H1 (cell line): Measurements from ENCODE around the gene TRAPPC12. TPM values are rescaled to one million over a fixed set of nuclear protein-coding genes. Genes with fewer than 3 reads are reported as not detected.

ENCODE experiments used
- CTCF ChIA-PET: fragments of 300-600 bp; sonication (Branson Sonifier 250); formaldehyde crosslinking; loops from one replicate; lab custom pipeline; 2021; ENCODE audit not compliant: partially characterized antibody; lab: Charles Lee
- POLR2A ChIA-PET: fragments of 300-600 bp; sonication (Branson Sonifier 250); formaldehyde crosslinking; loops from one replicate; lab custom pipeline; 2021; ENCODE audit warnings: inconsistent platforms; ENCODE audit not compliant: partially characterized antibody; lab: Charles Lee
- DNase-seq, 2 experiments: peaks; one replicate each; pipeline versions ENCODE4 v3.0.0 to v3.0.0-alpha.2; 2010 to 2022; ENCODE audit warnings: low spot score in 2 of 2, low read depth in 1 of 2, mixed read lengths in 1 of 2
- FAIRE-seq: peaks from 2 replicates; lab custom pipeline; 2011; peaks lifted over from hg19 to GRCh38; lab: Jason Lieb, UNC
- H2AFZ ChIP-seq: 2 replicates; pipeline ENCODE4 v1.8.1; 2012; ENCODE audit warnings: low read length, inconsistent platforms
- H2AK5ac ChIP-seq: 2 replicates; pipeline ENCODE4 v1.6.1; 2013; ENCODE audit warnings: low read depth, low read length
- H2BK120ac ChIP-seq: replicated peaks from 2 replicates; pipeline ENCODE3; 2013; ENCODE audit warnings: low read depth, low read length, inconsistent platforms
- H2BK12ac ChIP-seq: 2 replicates; pipeline ENCODE4 v1.6.1; 2013; ENCODE audit warnings: low read depth, low read length
- H2BK15ac ChIP-seq: 2 replicates; pipeline ENCODE4 v1.6.1; 2013; ENCODE audit warnings: low read length
- H2BK20ac ChIP-seq: 2 replicates; pipeline ENCODE4 v1.6.1; 2013; ENCODE audit warnings: low read length
- H2BK5ac ChIP-seq: 2 replicates; pipeline ENCODE4 v1.6.1; 2013; ENCODE audit warnings: low read depth, low read length
- H3K14ac ChIP-seq: 2 replicates; pipeline ENCODE4 v1.6.1; 2013; ENCODE audit warnings: inconsistent platforms; ENCODE audit not compliant: insufficient read length
- H3K18ac ChIP-seq: 2 replicates; pipeline ENCODE4 v1.6.1; 2013; ENCODE audit warnings: low read length; ENCODE audit errors: extremely low read depth
- H3K23ac ChIP-seq: 2 replicates; pipeline ENCODE4 v1.6.1; 2013; ENCODE audit warnings: inconsistent platforms; ENCODE audit not compliant: insufficient read length
- H3K23me2 ChIP-seq: 2 replicates; pipeline ENCODE4 v1.6.1; 2013; ENCODE audit warnings: low read depth, low read length
- H3K27ac ChIP-seq: 2 replicates; pipeline ENCODE4 v1.6.1; 2011; ENCODE audit warnings: low read depth, low read length, inconsistent platforms
- H3K27me3 ChIP-seq, 4 experiments: replicated peaks in 1 of 4; 1 replicate in 1 of 4; 2 replicates in 3 of 4; pipeline versions ENCODE4 v1.6.1 to v1.8.1; 2011 to 2013; ENCODE audit warnings: low read length in 3 of 4, mild to moderate bottlenecking in 3 of 4, inconsistent platforms in 2 of 4, mixed read lengths in 2 of 4, moderate library complexity in 1 of 4; ENCODE audit not compliant: control insufficient read depth in 3 of 4, insufficient read depth in 3 of 4; ENCODE audit errors: extremely low read depth in 1 of 4
- H3K36me3 ChIP-seq, 4 experiments: 2 replicates each; pipeline versions ENCODE4 v1.6.1 to v1.8.1; 2011 to 2013; ENCODE audit warnings: mild to moderate bottlenecking in 4 of 4, low read length in 3 of 4, moderate library complexity in 2 of 4, control low read depth in 1 of 4, inconsistent platforms in 1 of 4; ENCODE audit not compliant: insufficient read depth in 4 of 4, control insufficient read depth in 2 of 4
- H3K4ac ChIP-seq: replicated peaks from 2 replicates; pipeline ENCODE3; 2013; ENCODE audit warnings: low read length, low read depth, mixed read lengths, inconsistent platforms; ENCODE audit not compliant: insufficient read length
- H3K4me1 ChIP-seq, 4 experiments: replicated peaks in 1 of 4; 1 replicate in 1 of 4; 2 replicates in 3 of 4; pipeline versions ENCODE4 v1.6.1 to v1.8.1; 2011 to 2013; ENCODE audit warnings: low read length in 3 of 4, inconsistent platforms in 2 of 4, mixed read lengths in 1 of 4; ENCODE audit not compliant: insufficient read depth in 4 of 4, control insufficient read depth in 3 of 4
- H3K4me2 ChIP-seq, 2 experiments: 2 replicates each; pipeline versions ENCODE4 v1.6.1 to v1.8.1; 2011 to 2013; ENCODE audit warnings: low read depth in 2 of 2, low read length in 2 of 2, control low read depth in 1 of 2, inconsistent platforms in 1 of 2, mild to moderate bottlenecking in 1 of 2; ENCODE audit not compliant: insufficient read depth in 1 of 2
- H3K4me3 ChIP-seq, 4 experiments: fragments of 200-600, 300-600 bp in 1 of 4; sonication (generic), shearing (Covaris generic), sonication (Bioruptor Twin) in 1 of 4; 2 replicates each; pipeline versions ENCODE4 v1.5.1 to v1.8.1; 2011 to 2016; ENCODE audit warnings: low read length in 4 of 4, low read depth in 3 of 4, control low read depth in 2 of 4, inconsistent platforms in 2 of 4, mild to moderate bottlenecking in 2 of 4, mixed read lengths in 1 of 4, moderate library complexity in 1 of 4; ENCODE audit not compliant: insufficient read depth in 2 of 4; ENCODE audit errors: extremely low read depth in 1 of 4
- H3K56ac ChIP-seq: replicated peaks from 2 replicates; pipeline ENCODE3; 2013; ENCODE audit warnings: low read depth, mild to moderate bottlenecking, mixed read lengths, low read length, inconsistent platforms; ENCODE audit not compliant: insufficient read length
- H3K79me1 ChIP-seq: 2 replicates; pipeline ENCODE4 v1.6.1; 2013; ENCODE audit warnings: low read depth, low read length, control low read depth
- H3K79me2 ChIP-seq, 2 experiments: 2 replicates each; pipeline versions ENCODE4 v1.6.1 to v1.8.1; 2012 to 2013; ENCODE audit warnings: low read length in 2 of 2, mild to moderate bottlenecking in 2 of 2, inconsistent platforms in 1 of 2; ENCODE audit not compliant: insufficient read depth in 2 of 2, control insufficient read depth in 1 of 2
- H3K9ac ChIP-seq, 4 experiments: replicated peaks in 1 of 4; 1 replicate in 1 of 4; 2 replicates in 3 of 4; pipeline versions ENCODE4 v1.6.1 to v1.8.1; 2011 to 2013; ENCODE audit warnings: low read depth in 3 of 4, low read length in 3 of 4, control low read depth in 2 of 4, mild to moderate bottlenecking in 2 of 4, moderate library complexity in 2 of 4, inconsistent platforms in 1 of 4; ENCODE audit errors: extremely low read depth in 1 of 4
- H3K9me3 ChIP-seq, 2 experiments: 2 replicates each; pipeline versions ENCODE4 v1.6.1 to v1.8.1; 2012 to 2013; ENCODE audit warnings: mild to moderate bottlenecking in 2 of 2, moderate library complexity in 2 of 2, control low read depth in 1 of 2, inconsistent platforms in 1 of 2, low read depth in 1 of 2, low read length in 1 of 2, mixed read lengths in 1 of 2; ENCODE audit not compliant: insufficient read depth in 2 of 2
- H4K20me1 ChIP-seq, 2 experiments: replicated peaks in 1 of 2; 2 replicates each; pipeline versions ENCODE3 to v1.8.1; 2011 to 2013; ENCODE audit warnings: inconsistent platforms in 2 of 2, low read length in 2 of 2, mild to moderate bottlenecking in 1 of 2; ENCODE audit not compliant: insufficient read depth in 2 of 2, control insufficient read depth in 1 of 2
- H4K5ac ChIP-seq: 2 replicates; pipeline ENCODE4 v1.6.1; 2013; ENCODE audit warnings: low read length, low read depth, mixed read lengths, inconsistent platforms; ENCODE audit not compliant: insufficient read length
- H4K8ac ChIP-seq: 2 replicates; pipeline ENCODE4 v1.8.0; 2013; ENCODE audit warnings: mild to moderate bottlenecking, moderate library complexity, low read length, inconsistent platforms; ENCODE audit not compliant: insufficient read depth; ENCODE audit errors: extremely low read depth
- H4K91ac ChIP-seq: replicated peaks from 2 replicates; pipeline ENCODE3; 2013; ENCODE audit warnings: low read length, mixed read lengths, inconsistent platforms; ENCODE audit not compliant: insufficient read length
- BACH1 ChIP-seq: IDR thresholded peaks from 2 replicates; pipeline ENCODE4 v1.6.1; 2012; ENCODE audit warnings: low read length, improper control_type of control experiment
- CBX8 ChIP-seq: fragments of 300-800, 300-1000 bp; sonication (generic); IDR thresholded peaks from 2 replicates; pipeline ENCODE4 v1.7.1; 2016; ENCODE audit warnings: low read depth, low read length, borderline replicate concordance
- GABPA ChIP-seq: IDR thresholded peaks from 2 replicates; pipeline ENCODE4 v1.6.1; 2011; ENCODE audit warnings: mild to moderate bottlenecking, low read length, moderate library complexity, borderline replicate concordance; ENCODE audit not compliant: insufficient read depth
- HDAC2 ChIP-seq, 2 experiments: fragments of 300-600 bp in 1 of 2; sonication (generic) in 1 of 2; IDR thresholded peaks; 2 replicates each; pipeline ENCODE4 v1.6.1; 2011 to 2012; ENCODE audit warnings: low read depth in 2 of 2, low read length in 2 of 2, mild to moderate bottlenecking in 2 of 2, moderate library complexity in 2 of 2, borderline replicate concordance in 1 of 2, inconsistent platforms in 1 of 2
- HDAC6 ChIP-seq: IDR thresholded peaks from one replicate; pipeline ENCODE4 v1.7.1; 2012; ENCODE audit warnings: low read depth, mild to moderate bottlenecking, inconsistent platforms, low read length, moderate library complexity
- SIX5 ChIP-seq: IDR thresholded peaks from 2 replicates; pipeline ENCODE4 v1.6.1; 2011; ENCODE audit warnings: mild to moderate bottlenecking, low read depth, low read length
- SP2 ChIP-seq: IDR thresholded peaks from 2 replicates; pipeline ENCODE4 v1.6.1; 2012; ENCODE audit warnings: mild to moderate bottlenecking, low read length, inconsistent platforms
- SP4 ChIP-seq: IDR thresholded peaks from 2 replicates; pipeline ENCODE4 v1.6.1; 2012; ENCODE audit warnings: low read length, inconsistent platforms
- WGBS, 2 experiments: shearing (Covaris generic) in 1 of 2; methylation state at CpG; one replicate each; pipeline versions ENCODE4 v1.1.6 to v1.1.7; 2013 to 2015; ENCODE audit warnings: low lambda C conversion rate in 2 of 2, mixed read lengths in 2 of 2, inconsistent platforms in 1 of 2, low coverage in 1 of 2, missing lambda C conversion rate in 1 of 2; ENCODE audit not compliant: insufficient replicate concordance in 2 of 2, insufficient coverage in 1 of 2, insufficient read length in 1 of 2; ENCODE audit errors: extremely low coverage in 1 of 2, missing lambda C conversion rate in 1 of 2; 5-methylcytosine and 5-hydroxymethylcytosine counted together
- polyA plus RNA-seq, 7 experiments: library from polyadenylated mRNA; depleted of rRNA in 3 of 7; stranded (reverse) in 5 of 7; unstranded in 2 of 7; fragments of >200 nt in 5 of 7; fragments of 200-250 nt in 2 of 7; gene quantifications; 1 replicate in 5 of 7; 2 replicates in 1 of 7; 4 replicates in 1 of 7; pipeline versions ENCODE4 v1.2.1 to v1.2.3, GENCODE V29; 2011 to 2013; ENCODE audit warnings: missing spikeins in 2 of 7, mixed read lengths in 2 of 7
- total RNA-seq: library from RNA; stranded (reverse); fragmentation: NEBNext Ultra II Directional; extraction: Animal tissue kit (Norgen Biotek cat#: 25700); gene quantifications from 2 replicates; pipeline ENCODE4 v1.2.1, GENCODE V29; 2021

The TRAPPC12 gene
- total and polyA plus RNA-seq, 2 of the 8 experiments (the other 6 are each of a cell fraction or from before 2014, with no cell fraction given) = 35.0 to 67.3 TPM

DNA sequence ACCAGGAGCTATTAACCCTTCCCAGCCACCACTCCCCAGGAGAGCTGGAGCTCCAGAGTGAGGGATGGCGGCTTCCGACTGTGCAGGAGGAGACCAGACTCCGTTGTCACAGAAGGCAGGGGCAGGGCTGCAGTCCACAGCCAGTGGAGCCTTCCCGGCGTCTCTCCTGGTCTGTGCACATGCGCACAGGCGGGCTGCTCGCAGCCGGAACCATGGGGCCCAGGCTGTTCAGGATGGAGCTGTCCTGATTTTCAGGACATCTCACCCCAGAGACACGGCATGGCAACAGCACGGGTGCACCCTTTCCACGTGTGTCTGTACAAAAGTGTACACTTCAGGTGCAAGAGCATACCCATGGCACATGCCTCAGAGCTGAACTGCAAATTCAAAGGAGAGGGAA lies 30.7 kb upstream of the TRAPPC12 start:
- Histone ChIP-seq H2BK12ac (no peak overlapping the region), H3K23ac (no peak overlapping the region), H3K4me3 (no peak overlapping the region), H3K18ac (no peak overlapping the region), H3K9ac (no peak overlapping the region), H3K9me3 (no peaks in the 10 kb centered on the region), H3K56ac (no peak overlapping the region), H3K27ac (no peak overlapping the region), H3K4me1 (peaks cover 0 to 5% (median 0%) of the 10 kb centered on the region in 4 experiments; a peak in 1 of 7 replicates), H4K91ac (no peak overlapping the region), H3K4me2 (no peak overlapping the region), H2BK120ac (no peak overlapping the region), H2AFZ (no peak overlapping the region), H3K36me3 (peaks cover 0 to 7% (median 2%) of the 10 kb centered on the region in 4 experiments; a peak in 6 of 8 replicates), H3K4ac (no peak overlapping the region), H2BK15ac (no peak overlapping the region), H4K8ac (peak overlapping the region; percentile 11; the same call in 1 of the 2 replicates), H3K79me1 (peaks cover 2% of the 10 kb centered on the region; the same call in 1 of the 2 replicates), H4K5ac (no peak overlapping the region), H3K27me3 (no peaks in the 10 kb centered on the region), H2AK5ac (no peak overlapping the region; the same call in 1 of the 2 replicates), H2BK5ac (no peak overlapping the region), H4K20me1 (peaks cover 2 to 6% of the 10 kb centered on the region in 2 experiments), H3K23me2 (no peaks in the 10 kb centered on the region), H3K14ac (no peak overlapping the region), H3K79me2 (no peaks in the 10 kb centered on the region), H2BK20ac (no peak overlapping the region)
- POLR2A ChIA-PET = interaction anchor here (1.7 kb wide), 1 partner anchor 9 kb away, joined by 4 read pairs; no protein-coding TSS in a partner anchor
- DNase-seq = no peak
- no peak for FAIRE-seq
- CTCF ChIA-PET = no interaction called here
- WGBS, 2 experiments = 81% methylated on average over 12 of the region's 12 CpGs; no CpG with 5 or more reads in 1 of the 2 experiments
- no peak for TF ChIP-seq SP4
- TF ChIP-seq GABPA = no peak
- TF ChIP-seq BACH1 = no peak
- no peak for TF ChIP-seq HDAC6
- TF ChIP-seq CBX8 = no peak
- TF ChIP-seq HDAC2 (IDR thresholded peaks at IDR 0.05; ENCODE audit: borderline replicate concordance in 1 of 2, low read depth in 2 of 2, low read length in 2 of 2) = no peak
- TF ChIP-seq SP2 = no peak
- no peak for TF ChIP-seq SIX5
